GM13976 (cell line): ENCODE data around the gene COL8A1.

Experiments used
- DNase-seq: peaks from one replicate; pipeline ENCODE4 v3.0.0; 2012; ENCODE audit warnings: low spot score
- in situ Hi-C: fragments of 300-500 bp; cut with MboI; formaldehyde crosslinking; loops from one replicate; pipeline ENCODE4 v1.12.0; 2022; ENCODE audit warnings: low sequenced_read_pairs, mixed read lengths, inconsistent platforms; ENCODE audit not compliant: unreplicated experiment
- TF ChIP-seq, protein P1 (sequence below): IDR thresholded peaks from 2 replicates; pipeline ENCODE4 v1.5.1; 2012; ENCODE audit warnings: borderline replicate concordance, mild to moderate bottlenecking; ENCODE audit not compliant: insufficient read depth; ENCODE audit errors: extremely low read depth, missing control alignments, control extremely low read depth

Gene COL8A1

DNA sequence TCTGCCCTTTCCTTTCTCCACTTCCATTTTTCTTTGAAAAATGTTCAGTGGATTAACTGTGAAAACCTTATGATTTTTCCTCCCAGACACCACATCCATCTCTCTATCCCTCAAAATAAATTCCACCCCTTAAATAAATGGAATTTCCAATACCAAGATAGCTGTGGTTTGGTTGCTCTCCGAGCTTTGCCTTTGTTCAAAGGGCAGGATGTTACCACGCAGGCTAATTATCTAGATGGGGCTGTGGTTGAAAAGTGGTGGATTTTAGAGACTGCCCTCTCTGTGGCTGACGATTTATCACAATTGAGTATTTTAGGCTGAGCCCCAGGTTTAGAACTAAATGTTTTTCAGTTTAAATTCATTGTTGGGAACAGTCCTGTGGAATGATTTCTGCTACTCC lies 142.4 kb downstream of the COL8A1 start:
- no peak for DNase-seq
- in situ Hi-C loops, result no loop called here
- TF ChIP-seq, protein P1, sequence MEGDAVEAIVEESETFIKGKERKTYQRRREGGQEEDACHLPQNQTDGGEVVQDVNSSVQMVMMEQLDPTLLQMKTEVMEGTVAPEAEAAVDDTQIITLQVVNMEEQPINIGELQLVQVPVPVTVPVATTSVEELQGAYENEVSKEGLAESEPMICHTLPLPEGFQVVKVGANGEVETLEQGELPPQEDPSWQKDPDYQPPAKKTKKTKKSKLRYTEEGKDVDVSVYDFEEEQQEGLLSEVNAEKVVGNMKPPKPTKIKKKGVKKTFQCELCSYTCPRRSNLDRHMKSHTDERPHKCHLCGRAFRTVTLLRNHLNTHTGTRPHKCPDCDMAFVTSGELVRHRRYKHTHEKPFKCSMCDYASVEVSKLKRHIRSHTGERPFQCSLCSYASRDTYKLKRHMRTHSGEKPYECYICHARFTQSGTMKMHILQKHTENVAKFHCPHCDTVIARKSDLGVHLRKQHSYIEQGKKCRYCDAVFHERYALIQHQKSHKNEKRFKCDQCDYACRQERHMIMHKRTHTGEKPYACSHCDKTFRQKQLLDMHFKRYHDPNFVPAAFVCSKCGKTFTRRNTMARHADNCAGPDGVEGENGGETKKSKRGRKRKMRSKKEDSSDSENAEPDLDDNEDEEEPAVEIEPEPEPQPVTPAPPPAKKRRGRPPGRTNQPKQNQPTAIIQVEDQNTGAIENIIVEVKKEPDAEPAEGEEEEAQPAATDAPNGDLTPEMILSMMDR, result no peak

GRCh38 chr3:99781761-99782160 lies 143.4 kb downstream of the COL8A1 start:
- in situ Hi-C loops, result no loop called here
- TF ChIP-seq, protein P1, result no peak
- no peak for DNase-seq

DNA sequence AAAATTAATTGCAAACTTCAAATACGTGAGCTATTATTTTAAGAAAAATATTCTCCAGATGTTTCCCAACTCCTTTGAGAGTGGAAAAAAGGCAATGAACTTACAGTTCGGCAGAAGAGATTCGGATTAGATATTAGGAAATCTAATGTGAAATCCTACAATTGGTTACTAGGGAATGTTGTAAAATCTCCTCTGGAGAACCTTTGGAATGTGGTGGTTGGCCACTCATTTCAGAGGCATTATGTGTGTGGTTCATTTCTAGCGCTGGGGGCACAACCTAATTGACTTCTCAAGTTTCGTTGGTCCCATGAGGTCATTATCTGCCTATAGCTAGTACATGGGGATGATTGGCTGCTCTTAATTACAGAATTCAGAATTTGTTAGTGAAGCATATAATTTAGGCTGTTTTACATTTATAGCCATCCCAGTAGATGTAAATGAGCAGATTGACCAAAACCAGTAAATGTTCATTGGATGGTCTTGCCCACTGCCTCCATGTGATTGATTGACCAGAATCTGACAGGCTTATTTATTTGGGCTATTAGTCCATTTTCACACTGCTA lies 144.7 kb downstream of the COL8A1 start:
- no peak for DNase-seq
- TF ChIP-seq, protein P1, result no peak
- in situ Hi-C loops, result no loop called here

- in situ Hi-C loops, result no loop called here
- TF ChIP-seq, protein P1, result peak; percentile 30
- DNase-seq, result peak; percentile 33
Measured at GRCh38 chr3:99789011-99789721, 150.8 kb downstream of the COL8A1 start.

DNA sequence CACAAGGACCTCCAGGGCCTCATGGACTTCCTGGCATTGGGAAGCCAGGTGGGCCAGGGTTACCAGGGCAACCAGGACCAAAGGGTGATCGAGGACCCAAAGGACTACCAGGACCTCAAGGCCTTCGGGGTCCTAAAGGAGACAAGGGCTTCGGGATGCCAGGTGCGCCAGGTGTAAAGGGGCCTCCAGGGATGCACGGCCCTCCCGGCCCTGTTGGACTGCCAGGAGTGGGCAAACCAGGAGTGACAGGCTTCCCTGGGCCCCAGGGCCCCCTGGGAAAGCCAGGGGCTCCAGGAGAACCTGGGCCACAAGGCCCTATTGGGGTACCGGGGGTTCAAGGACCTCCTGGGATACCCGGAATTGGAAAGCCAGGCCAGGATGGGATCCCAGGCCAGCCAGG lies 156.1 kb downstream of the COL8A1 start:
- no peak for DNase-seq
- TF ChIP-seq, protein P1, result no peak
- in situ Hi-C loops, result no loop called here

GRCh38 chr3:99795573-99795972 lies 157.2 kb downstream of the COL8A1 start:
- in situ Hi-C loops, result no loop called here
- no peak for DNase-seq
- TF ChIP-seq, protein P1, result no peak

DNA sequence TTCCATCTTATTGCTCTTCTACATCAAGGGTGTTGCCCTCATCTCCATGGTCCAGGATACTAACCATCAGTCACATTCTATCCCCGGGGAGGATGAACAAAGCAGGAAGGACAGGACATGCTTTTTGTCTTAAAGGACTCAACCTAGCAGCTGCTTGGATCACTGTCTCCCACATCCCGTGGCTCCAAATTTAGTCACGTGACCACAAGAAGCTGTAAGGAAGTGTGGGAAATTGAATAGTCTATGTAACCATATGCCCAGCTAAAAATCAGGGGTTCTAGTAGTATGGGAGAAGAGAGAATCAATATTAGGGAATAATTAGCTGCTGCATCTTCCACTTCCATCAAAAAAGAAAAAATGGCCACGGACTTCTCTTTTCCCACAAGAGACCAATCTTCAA lies 161.0 kb downstream of the COL8A1 start:
- in situ Hi-C loops, result no loop called here
- TF ChIP-seq, protein P1, result no peak
- no peak for DNase-seq
